ENCODE data around the gene SIRT1. TPM values are rescaled to one million over a fixed set of nuclear protein-coding genes. Genes with fewer than 3 reads are reported as not detected.

Gene SIRT1
- total and polyA plus RNA-seq, 2 donors (not counting 3 experiments of a cell fraction or from before 2014, with no cell fraction given): 3.7 to 14.8 TPM

DNA sequence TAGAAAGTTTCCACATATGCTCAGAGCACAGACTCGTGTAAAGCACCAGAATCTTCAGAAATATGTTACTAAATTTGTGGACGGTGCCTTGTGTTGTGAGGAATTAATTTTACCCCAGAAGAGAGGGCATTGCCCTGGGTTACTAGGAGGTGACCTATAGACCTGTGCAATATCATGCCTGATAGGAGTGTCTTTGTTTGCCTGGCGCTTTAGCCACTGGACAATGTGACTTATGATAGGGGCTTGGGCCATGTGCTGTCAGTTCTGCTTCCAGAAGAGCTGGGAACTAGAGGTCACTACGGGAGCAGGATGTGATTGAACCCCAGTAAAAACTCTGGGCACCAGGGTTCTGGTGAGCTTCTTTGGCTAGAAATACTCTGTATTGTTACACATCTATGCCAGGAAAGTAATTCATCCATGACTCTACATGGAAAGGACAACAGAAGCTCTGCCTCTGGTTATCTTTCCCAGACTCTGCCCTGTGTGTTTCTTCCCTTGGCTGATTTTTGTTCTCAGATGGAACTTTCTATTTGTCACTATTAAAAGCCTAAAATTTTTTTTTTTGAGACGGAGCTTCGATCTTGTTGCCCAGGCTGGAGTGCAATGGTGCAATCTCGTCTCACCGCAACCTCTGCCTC is 75.5 kb downstream of the SIRT1 start:
- dilution Hi-C loops (cut with MboI; ENCODE audit: extremely low pct_ligation_motif_present, low sequenced_read_pairs): no loop called here
- Histone ChIP-seq H3K79me2 (ENCODE audit: control insufficient read depth, insufficient read depth, low read length) (no peaks in the 10 kb centered on the region), H3K4me1 (ENCODE audit: control insufficient read depth, extremely low read depth, insufficient read depth, low read length) (no peaks in the 10 kb centered on the region), H3K4me3 (replicated peaks in 1 of 3; ENCODE audit: insufficient read depth in 1 of 3, low read depth in 1 of 3, low read length in 3 of 3) (no peak overlapping the region), H2AFZ (ENCODE audit: low read depth, low read length) (no peak overlapping the region), H3K9me1 (replicated peaks; ENCODE audit: control insufficient read depth, extremely low read depth, insufficient read depth, low read length) (no peaks in the 10 kb centered on the region), H3K9me3 (replicated peaks; ENCODE audit: control insufficient read depth, insufficient read depth, low read length) (no peaks in the 10 kb centered on the region), H4K20me1 (replicated peaks; ENCODE audit: control insufficient read depth, extremely low read depth, insufficient read depth, low read length) (no peaks in the 10 kb centered on the region), H3K27me3 (ENCODE audit: control insufficient read depth in 2 of 2, insufficient read depth in 2 of 2, low read length in 2 of 2) (no peaks in the 10 kb centered on the region), H3K4me2 (ENCODE audit: insufficient read depth, low read length) (no peak overlapping the region), H3K9ac (replicated peaks; ENCODE audit: extremely low read depth, insufficient read depth, low read length) (no peak overlapping the region), H3K36me3 (ENCODE audit: control insufficient read depth in 2 of 2, extremely low read depth in 1 of 2, insufficient read depth in 2 of 2, low read length in 2 of 2) (peaks cover under 1 to 1% of the 10 kb centered on the region in 2 experiments), H3K27ac (ENCODE audit: insufficient read depth, low read depth, low read length) (no peak overlapping the region)
- POLR2A ChIA-PET: no interaction called here
- DNase-seq (ENCODE audit: low read depth, low spot score) (no peak), FAIRE-seq (peak; percentile 8)
- TF ChIP-seq MAX (IDR thresholded peaks at IDR 0.05; ENCODE audit: insufficient read depth, insufficient read length) (no peak), EZH2 (IDR thresholded peaks at IDR 0.05; ENCODE audit: borderline replicate concordance, low read depth, low read length, severe bottlenecking) (no peak), POLR2AphosphoS5 (IDR thresholded peaks at IDR 0.05; ENCODE audit: insufficient read depth, low read depth, low read length) (no peak), GATA2 (IDR thresholded peaks at IDR 0.05; ENCODE audit: insufficient read depth, insufficient read length, low read depth, low read length) (no peak), JUN (IDR thresholded peaks at IDR 0.05; ENCODE audit: borderline replicate concordance, insufficient read depth, insufficient read length, low read depth) (no peak), POLR2A (IDR thresholded peaks at IDR 0.05; ENCODE audit: low read depth, low read length) (no peak), MYC (IDR thresholded peaks at IDR 0.05; ENCODE audit: low read depth, low read length) (no peak), FOS (IDR thresholded peaks at IDR 0.05; ENCODE audit: borderline replicate concordance, insufficient read depth, low read length) (no peak)
- TF ChIP-seq, protein P1, sequence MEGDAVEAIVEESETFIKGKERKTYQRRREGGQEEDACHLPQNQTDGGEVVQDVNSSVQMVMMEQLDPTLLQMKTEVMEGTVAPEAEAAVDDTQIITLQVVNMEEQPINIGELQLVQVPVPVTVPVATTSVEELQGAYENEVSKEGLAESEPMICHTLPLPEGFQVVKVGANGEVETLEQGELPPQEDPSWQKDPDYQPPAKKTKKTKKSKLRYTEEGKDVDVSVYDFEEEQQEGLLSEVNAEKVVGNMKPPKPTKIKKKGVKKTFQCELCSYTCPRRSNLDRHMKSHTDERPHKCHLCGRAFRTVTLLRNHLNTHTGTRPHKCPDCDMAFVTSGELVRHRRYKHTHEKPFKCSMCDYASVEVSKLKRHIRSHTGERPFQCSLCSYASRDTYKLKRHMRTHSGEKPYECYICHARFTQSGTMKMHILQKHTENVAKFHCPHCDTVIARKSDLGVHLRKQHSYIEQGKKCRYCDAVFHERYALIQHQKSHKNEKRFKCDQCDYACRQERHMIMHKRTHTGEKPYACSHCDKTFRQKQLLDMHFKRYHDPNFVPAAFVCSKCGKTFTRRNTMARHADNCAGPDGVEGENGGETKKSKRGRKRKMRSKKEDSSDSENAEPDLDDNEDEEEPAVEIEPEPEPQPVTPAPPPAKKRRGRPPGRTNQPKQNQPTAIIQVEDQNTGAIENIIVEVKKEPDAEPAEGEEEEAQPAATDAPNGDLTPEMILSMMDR (IDR thresholded peaks at IDR 0.05; ENCODE audit: extremely low read depth in 1 of 2, insufficient read depth in 1 of 2, low read depth in 1 of 2, low read length in 2 of 2): no peak
- no TSS peak for BruUV-seq (replicated peaks)
- intact Hi-C loops (cut with micrococcal nuclease): no loop called here
- CTCF ChIA-PET: interaction anchor here (1.2 to 1.4 kb wide), 3 partner anchors 15 to 253 kb away, joined by 3 read pairs; no protein-coding TSS in a partner anchor

Data from endothelial cell of umbilical vein (primary cell).